Measurements from ENCODE around the gene MATN3. TPM values are rescaled to one million over a fixed set of nuclear protein-coding genes. Genes with fewer than 3 reads are reported as not detected.
A peak's percentile ranks its signal among the peaks of the same experiment; 100 is the strongest.

Gene MATN3
- total RNA-seq, 1 donor from 2014 or later: 0.22 TPM

DNA sequence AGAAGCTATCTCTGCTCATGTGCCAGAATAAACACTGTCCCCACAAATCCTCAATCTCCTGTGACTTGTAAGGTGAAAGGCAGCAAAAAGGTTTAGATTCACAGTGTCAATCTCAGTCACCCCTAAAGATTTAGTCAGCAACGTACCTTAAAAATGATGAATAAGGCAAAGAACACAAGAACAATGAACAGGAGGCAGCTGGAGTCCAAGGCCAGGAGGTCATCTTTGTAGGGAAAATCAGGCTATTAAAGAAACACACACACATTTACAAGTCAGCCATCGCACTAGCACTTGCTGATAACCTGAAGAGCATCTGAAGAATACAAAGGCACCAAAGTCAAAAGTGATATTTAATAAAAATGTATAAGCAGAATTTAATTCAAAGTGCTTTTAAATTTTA, 22.4 kb upstream of the MATN3 start:
- Histone ChIP-seq H3K4me1 (peaks cover 64% of the 10 kb centered on the region), H3K27ac (replicated peaks) (peak overlapping the region; percentile 77)
- intact Hi-C loops (cut with micrococcal nuclease): no loop called here

DNA sequence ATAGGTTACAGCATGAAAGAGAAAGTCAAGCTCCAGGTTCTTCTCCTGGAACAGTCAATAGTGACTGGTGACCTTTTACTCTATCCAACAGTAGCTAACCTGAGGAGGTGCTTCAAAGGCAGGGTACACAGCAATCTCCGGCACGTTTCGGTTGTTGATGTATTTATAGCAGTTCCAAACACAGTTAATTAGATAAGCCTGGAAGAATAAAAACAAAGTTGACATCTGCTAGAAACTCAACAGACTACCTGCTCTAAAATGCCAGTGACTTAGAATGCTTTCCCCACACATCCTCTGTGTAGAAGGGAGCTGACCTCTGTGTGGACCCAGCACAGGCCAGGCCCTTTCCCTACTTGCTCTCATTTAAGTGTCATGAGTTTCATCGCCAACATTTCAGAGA, 21.8 kb upstream of the MATN3 start:
- peak overlapping the region; percentile 77 for H3K27ac ChIP-seq (replicated peaks)
- peaks cover 9% of the 10 kb centered on the region for H3K9me3 ChIP-seq (replicated peaks)
- no peak overlapping the region for H3K4me3 ChIP-seq
- peaks cover 97% of the 10 kb centered on the region for H3K36me3 ChIP-seq
- no peak for DNase-seq
- H3K27me3 ChIP-seq (ENCODE audit: low read depth): no peaks in the 10 kb centered on the region
- TF ChIP-seq, protein P1, sequence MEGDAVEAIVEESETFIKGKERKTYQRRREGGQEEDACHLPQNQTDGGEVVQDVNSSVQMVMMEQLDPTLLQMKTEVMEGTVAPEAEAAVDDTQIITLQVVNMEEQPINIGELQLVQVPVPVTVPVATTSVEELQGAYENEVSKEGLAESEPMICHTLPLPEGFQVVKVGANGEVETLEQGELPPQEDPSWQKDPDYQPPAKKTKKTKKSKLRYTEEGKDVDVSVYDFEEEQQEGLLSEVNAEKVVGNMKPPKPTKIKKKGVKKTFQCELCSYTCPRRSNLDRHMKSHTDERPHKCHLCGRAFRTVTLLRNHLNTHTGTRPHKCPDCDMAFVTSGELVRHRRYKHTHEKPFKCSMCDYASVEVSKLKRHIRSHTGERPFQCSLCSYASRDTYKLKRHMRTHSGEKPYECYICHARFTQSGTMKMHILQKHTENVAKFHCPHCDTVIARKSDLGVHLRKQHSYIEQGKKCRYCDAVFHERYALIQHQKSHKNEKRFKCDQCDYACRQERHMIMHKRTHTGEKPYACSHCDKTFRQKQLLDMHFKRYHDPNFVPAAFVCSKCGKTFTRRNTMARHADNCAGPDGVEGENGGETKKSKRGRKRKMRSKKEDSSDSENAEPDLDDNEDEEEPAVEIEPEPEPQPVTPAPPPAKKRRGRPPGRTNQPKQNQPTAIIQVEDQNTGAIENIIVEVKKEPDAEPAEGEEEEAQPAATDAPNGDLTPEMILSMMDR (IDR thresholded peaks at IDR 0.05; ENCODE audit: borderline replicate concordance): no peak
- intact Hi-C loops (cut with micrococcal nuclease): no loop called here
- peaks cover 62% of the 10 kb centered on the region for H3K4me1 ChIP-seq

More for the DNA sequence above, 22.4 kb upstream of the MATN3 start:
- Histone ChIP-seq H3K36me3 (peaks cover 97% of the 10 kb centered on the region), H3K27me3 (ENCODE audit: low read depth) (no peaks in the 10 kb centered on the region), H3K4me3 (no peak overlapping the region), H3K9me3 (replicated peaks) (peaks cover 5% of the 10 kb centered on the region)
- TF ChIP-seq, protein P1 (IDR thresholded peaks at IDR 0.05; ENCODE audit: borderline replicate concordance): no peak
- DNase-seq: no peak

DNA sequence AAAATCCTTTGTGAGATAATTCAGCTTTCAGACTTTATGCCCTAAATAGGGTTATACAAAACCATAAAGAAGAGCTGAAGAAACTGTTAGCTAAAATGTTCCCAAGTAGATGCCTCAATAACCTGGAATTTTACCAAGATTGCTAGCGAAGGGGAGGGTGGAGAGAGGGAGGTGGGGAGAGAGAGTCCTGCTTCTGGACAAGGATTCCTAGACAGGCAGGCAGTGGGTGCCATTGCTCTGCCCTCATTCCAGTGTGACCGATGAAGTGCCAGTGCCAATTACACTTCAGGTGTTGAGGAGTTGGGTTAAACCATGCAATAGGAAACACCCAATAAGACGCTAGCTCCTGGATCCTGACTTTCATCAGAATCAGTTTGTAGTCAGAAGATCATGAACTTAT, 20.9 kb upstream of the MATN3 start:
- DNase-seq: no peak
- Histone ChIP-seq H3K27me3 (ENCODE audit: low read depth) (no peaks in the 10 kb centered on the region), H3K4me1 (peaks cover 55% of the 10 kb centered on the region), H3K36me3 (peaks cover 95% of the 10 kb centered on the region), H3K27ac (replicated peaks) (peak overlapping the region; percentile 77), H3K4me3 (no peak overlapping the region), H3K9me3 (replicated peaks) (peaks cover 13% of the 10 kb centered on the region)
- TF ChIP-seq, protein P1 (IDR thresholded peaks at IDR 0.05; ENCODE audit: borderline replicate concordance): no peak
- intact Hi-C loops (cut with micrococcal nuclease): no loop called here

DNA sequence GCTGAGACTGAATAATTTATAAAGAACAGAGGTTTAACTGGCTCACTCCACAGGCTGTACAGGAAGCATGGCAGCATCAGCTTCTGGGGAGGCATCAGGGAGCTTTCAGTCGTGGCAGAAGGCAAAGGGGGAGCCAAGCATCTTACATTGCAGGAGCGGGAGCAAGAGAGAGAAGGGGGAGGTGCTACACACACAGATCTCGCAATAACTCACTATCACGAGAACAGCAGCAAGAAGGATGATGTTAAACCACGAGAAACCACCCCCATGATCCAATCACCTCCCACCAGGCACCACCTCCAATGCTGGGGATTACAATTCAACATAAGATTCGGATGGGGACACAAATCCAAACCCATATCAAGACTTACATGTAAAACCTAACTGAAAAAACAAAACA, 17.8 kb upstream of the MATN3 start:
- Histone ChIP-seq H3K9me3 (replicated peaks) (peaks cover 16% of the 10 kb centered on the region), H3K36me3 (peaks cover 79% of the 10 kb centered on the region), H3K4me3 (no peak overlapping the region), H3K27me3 (ENCODE audit: low read depth) (no peaks in the 10 kb centered on the region), H3K27ac (replicated peaks) (no peak overlapping the region), H3K4me1 (peaks cover 38% of the 10 kb centered on the region)
- no peak for DNase-seq
- intact Hi-C loops (cut with micrococcal nuclease): no loop called here
- TF ChIP-seq, protein P1 (IDR thresholded peaks at IDR 0.05; ENCODE audit: borderline replicate concordance): no peak

DNA sequence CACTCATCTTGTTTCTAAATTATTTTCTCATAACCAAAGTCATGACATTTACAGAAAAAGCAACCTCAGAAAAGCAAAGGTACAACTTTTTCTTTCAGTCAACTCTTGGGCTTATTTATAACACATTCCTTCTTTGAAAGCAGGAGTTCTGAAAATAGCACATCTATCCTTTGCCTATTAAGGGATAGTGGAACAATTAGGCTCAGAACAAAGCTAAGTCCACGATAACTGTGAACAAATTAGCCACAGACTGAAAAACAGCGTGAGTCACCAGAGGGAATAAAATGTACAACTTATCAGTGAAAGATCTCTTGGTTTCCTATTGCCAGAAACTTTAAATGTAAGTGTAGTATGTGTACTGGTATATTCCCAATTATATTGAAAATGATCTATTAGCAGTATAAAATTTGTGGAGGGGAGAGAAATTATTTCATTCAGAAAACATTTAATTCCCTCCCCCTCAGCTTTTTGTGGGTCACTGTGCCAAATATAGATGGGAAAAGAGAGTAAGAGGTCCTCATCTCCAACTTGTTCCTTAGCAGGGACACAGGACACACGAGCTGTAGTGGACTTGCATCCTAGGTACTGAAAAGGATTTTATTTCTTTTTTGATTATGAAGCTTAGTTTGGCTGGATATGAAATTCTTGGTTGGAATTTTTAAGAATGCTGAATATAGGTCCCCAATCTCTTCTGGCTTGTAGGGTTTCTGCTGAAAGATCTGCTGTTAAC, 15.4 kb upstream of the MATN3 start:
- H3K9me3 ChIP-seq (replicated peaks): peaks cover 16% of the 10 kb centered on the region
- H3K4me3 ChIP-seq: no peak overlapping the region
- H3K36me3 ChIP-seq: peaks cover 55% of the 10 kb centered on the region
- intact Hi-C loops (cut with micrococcal nuclease): no loop called here
- H3K4me1 ChIP-seq: peaks cover 16% of the 10 kb centered on the region
- peak overlapping the region; percentile 42 for H3K27ac ChIP-seq (replicated peaks)
- TF ChIP-seq, protein P1 (IDR thresholded peaks at IDR 0.05; ENCODE audit: borderline replicate concordance): no peak
- no peaks in the 10 kb centered on the region for H3K27me3 ChIP-seq (ENCODE audit: low read depth)
- no peak for DNase-seq

All from left ventricle myocardium inferior (tissue), 1 donor.